ENCODE data around the gene PATL2.

- no peak for TF ChIP-seq CTCF (conservative IDR thresholded peaks at IDR 0.05 in 1 of 2, IDR thresholded peaks at IDR 0.05 in 1 of 2; ENCODE audit: low read depth in 1 of 2, low read length in 2 of 2)
- TF ChIP-seq EZH2 (IDR thresholded peaks at IDR 0.05; ENCODE audit: low read length, missing control alignments): no peak
Observed at GRCh38 chr15:44657378-44657777, 53.7 kb downstream of the PATL2 start.

Measured in fibroblast of lung (primary cell).